K562 (cell line): ENCODE measurements around the gene CDT1. TPM values are rescaled to one million over a fixed set of nuclear protein-coding genes. Genes with fewer than 3 reads are reported as not detected.
A peak's percentile ranks its signal among the peaks of the same experiment; 100 is the strongest.

Experiments used
- CTBP1 ChIP-seq: fragments of 450-650 bp; IDR thresholded peaks from 2 replicates; pipeline ENCODE4 v1.6.1; 2016; ENCODE audit warnings: borderline replicate concordance
- ELK3 ChIP-seq: fragments of 450-650 bp; formaldehyde crosslinking; IDR thresholded peaks from 2 replicates; pipeline ENCODE4 v1.4.0; 2020; ENCODE audit warnings: mild to moderate bottlenecking
- ESRRA ChIP-seq: fragments of 450-650 bp; IDR thresholded peaks from 2 replicates; pipeline ENCODE4 v1.6.1; 2014; ENCODE audit warnings: low read depth, mild to moderate bottlenecking, moderate library complexity, borderline replicate concordance
- KHSRP ChIP-seq: fragments of 450-650 bp; IDR thresholded peaks from 2 replicates; pipeline ENCODE4 v1.6.1; 2017
- PATZ1 ChIP-seq: fragments of 250-450 bp; sonication (Bioruptor Pico); IDR thresholded peaks from 2 replicates; pipeline ENCODE4 v1.5.0; 2020; ENCODE audit warnings: mild to moderate bottlenecking, borderline replicate concordance
- PHB ChIP-seq: fragments of 250-450 bp; sonication (Bioruptor Pico); IDR thresholded peaks from 2 replicates; pipeline ENCODE4 v1.5.0; 2021
- polyA plus RNA-seq, 8 experiments: library from polyadenylated mRNA; depleted of rRNA in 4 of 8; stranded (reverse) in 5 of 8; unstranded in 3 of 8; fragments of >200 nt; fragmentation: Nextera tagmentation in 2 of 8; fragmentation: Illumina TruSeq in 1 of 8; extraction: Ambion mirVana in 2 of 8; extraction: Trizol in 1 of 8; gene quantifications; 2 replicates each; pipeline versions ENCODE4 v1.2.1 to v1.2.3, GENCODE V29; 2011 to 2014; ENCODE audit warnings: inconsistent platforms in 1 of 8, missing spikeins in 1 of 8
- total RNA-seq, 7 experiments: library from RNA; depleted of rRNA in 6 of 7; stranded (reverse); fragments of >200 nt in 6 of 7; fragmentation: Illumina TruSeq in 2 of 7; extraction: Trizol in 2 of 7; gene quantifications; 2 replicates each; pipeline versions ENCODE4 v1.2.1 to v1.2.3, GENCODE V29; 2011 to 2021; ENCODE audit warnings: low replicate concordance in 1 of 7

CDT1 gene
- total and polyA plus RNA-seq, 9 of the 15 experiments (the other 6 are each of a cell fraction or from before 2014, with no cell fraction given) = 0.92 to 178 (median 14.2) TPM

DNA sequence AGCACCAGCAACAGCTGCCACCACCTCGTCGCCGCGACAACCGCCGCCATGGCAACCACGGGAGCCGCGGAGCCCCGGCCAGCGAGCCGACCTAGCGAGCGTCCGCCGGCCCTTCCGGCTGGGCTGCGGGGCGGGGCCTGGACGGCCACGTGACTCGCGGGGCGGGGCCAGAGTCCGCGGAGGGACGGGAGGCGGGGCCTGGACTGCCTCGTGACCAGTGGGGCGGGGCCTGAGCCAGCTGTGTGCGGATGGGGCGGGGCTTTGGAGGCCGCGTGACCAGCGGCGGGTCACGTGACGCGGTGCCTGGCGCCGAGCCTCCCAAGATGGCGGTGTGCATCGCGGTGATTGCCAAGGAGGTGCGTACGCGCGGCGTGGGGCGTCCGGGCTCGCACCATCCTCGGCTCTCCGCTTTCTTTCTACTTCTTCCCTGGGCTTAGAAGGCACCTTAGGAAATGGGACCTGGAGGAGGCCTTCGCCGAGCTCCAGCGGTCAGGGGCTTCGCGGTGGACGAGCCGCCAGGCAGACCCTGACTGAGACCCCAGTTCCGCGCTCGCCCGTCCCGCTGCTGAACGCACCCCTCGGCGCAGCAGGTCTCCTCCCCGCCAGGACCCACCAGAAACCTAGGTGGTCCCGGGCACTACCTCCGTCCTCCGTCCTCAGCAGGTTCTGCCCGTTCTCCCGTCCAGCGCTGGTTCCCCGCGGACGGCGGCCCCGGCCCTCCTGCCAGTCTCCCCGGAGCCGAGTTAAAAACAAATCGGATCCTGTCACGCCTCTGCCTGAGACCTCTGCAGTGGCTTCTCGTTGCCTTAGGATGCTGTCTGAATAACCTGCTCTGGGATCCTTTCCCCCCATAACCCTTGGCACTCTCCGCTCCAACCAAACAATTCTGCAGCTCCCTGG, 53.5 kb downstream of the CDT1 start, which contains the start of the genes GALNS and TRAPPC2L (continued):
- TF ChIP-seq ELK3 (CRISPR knock-in tag) (no peak), PHB (peak; percentile 85; the same call in 1 of the 2 replicates), KHSRP (no peak), ESRRA (peak; percentile 40; the same call in 1 of the 2 replicates), CTBP1 (peak; percentile 47; the same call in 1 of the 2 replicates), PATZ1 (CRISPR knock-in tag) (no peak)
